AML-193 (cell line): ENCODE results near the gene DTNB.

Experiments used
- DNase-seq, 2 experiments: peaks; one replicate each; lab custom pipeline; 2025; lab: John Stamatoyannopoulos, UW

The DTNB gene

GRCh38 chr2:25341011-25341727 is 332.2 kb downstream of the DTNB start:
- DNase-seq = no peak

DNA sequence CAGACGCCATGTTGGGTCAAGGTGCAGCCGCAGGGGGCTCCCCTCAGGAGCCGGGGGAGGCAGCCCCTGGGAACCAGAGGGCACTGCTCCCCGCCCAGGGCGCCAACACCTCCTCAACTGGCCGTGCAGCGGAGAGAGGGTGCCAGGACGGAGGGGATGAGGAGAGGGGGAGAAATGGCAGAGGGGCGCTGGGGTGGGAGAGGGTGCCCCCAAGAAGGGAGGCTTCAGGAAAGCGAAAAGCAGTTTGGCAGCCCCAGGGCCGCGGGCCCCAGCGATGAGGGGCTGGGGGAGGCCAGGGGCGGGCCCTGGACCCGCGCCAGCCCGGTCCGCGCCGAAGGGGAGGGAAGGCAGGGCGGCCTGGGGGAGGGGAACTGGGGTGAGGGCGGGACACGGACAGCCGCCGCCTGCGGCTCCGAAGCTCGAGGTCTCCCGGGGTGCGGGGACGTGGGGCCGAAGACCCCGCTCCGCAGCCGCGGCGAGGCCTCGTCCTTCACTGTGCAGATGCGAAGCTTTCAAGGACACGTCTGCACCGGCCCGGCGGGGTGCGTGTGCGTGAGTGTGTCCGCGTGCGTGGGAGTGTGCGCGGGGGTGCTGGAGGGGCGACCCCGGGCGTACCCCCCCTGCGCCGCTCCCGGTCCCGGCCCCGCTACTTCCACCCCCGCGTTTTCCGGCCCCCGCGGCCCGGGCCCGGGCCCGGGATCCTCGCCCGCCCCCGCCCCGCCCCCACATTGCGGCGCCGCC is 333.0 kb downstream of the DTNB start:
- DNase-seq = no peak

DNA sequence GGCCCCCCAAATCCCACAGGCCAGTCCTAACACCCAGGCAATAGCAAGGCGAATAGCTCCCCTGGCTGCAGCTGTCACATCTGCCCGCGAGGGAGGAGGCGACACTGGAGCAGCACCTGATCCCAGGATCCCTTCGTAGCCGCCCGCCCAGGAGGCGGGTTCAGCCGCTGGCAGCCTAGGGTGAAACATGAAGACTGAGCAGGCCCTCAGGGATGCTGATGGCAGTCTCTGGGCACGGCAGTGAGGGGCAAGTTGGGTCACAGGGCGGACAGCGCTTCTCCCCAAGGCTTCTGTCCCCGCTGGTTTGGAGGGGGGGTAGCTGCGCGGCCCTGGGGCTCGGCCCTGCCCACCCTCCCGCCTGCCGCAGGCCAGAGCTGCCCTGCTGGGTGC is 333.6 kb downstream of the DTNB start:
- no peak for DNase-seq

- no peak for DNase-seq
Observed at GRCh38 chr2:25339211-25339674, 334.1 kb downstream of the DTNB start.

GRCh38 chr2:25338401-25338800 is 335.0 kb downstream of the DTNB start:
- DNase-seq = no peak

DNA sequence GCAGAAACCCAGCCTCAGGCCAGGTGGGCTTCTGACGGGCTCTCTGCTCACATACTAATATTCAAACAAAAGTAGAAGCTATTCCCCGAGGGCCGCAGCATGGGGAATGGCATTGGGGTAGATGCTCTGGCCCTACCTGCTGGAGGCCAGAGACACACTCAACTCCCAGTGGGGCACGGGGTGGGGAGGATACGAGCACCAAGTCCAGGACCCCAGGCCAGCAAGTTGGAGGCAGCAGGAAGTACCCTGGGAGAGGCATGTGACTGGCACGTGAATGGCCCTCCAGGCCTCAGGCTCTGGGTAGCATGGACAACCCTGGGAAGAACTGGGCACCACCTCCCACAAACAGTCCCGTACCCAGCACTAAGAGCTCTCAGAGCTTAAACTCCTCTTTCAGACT is 335.5 kb downstream of the DTNB start:
- DNase-seq = no peak

- no peak for DNase-seq
Observed at GRCh38 chr2:25337276-25337675, 336.1 kb downstream of the DTNB start.

- no peak for DNase-seq
Observed at GRCh38 chr2:25336383-25336841, 337.0 kb downstream of the DTNB start.

- no peak for DNase-seq
Observed at GRCh38 chr2:25335971-25336370, 337.4 kb downstream of the DTNB start.

GRCh38 chr2:25335204-25335603 is 338.2 kb downstream of the DTNB start:
- no peak for DNase-seq

- DNase-seq = no peak
Observed at GRCh38 chr2:25334482-25334881, 338.9 kb downstream of the DTNB start.

DNA sequence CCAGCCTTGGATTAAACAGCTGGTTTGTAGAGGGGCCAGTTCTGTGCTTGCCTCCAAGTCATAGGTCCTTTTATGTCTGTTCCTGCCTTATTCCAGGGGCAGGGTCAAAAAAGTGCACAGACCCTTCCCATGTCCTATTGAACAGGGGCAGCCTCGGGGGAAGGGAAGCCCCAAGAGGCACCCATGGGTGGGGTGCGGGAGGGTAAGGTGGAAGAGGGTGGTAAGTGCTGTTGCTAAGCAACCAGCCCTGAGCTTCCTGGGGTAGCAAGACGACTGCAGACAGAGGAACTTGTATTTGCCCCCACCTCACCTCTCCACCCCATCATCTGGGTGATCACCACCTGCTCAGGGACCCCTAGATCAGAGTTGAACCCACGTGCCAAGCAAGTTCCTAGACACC is 339.4 kb downstream of the DTNB start:
- DNase-seq = no peak

GRCh38 chr2:25332571-25332970 is 340.8 kb downstream of the DTNB start:
- DNase-seq = no peak

GRCh38 chr2:25331686-25332365 is 341.6 kb downstream of the DTNB start:
- no peak for DNase-seq

DNA sequence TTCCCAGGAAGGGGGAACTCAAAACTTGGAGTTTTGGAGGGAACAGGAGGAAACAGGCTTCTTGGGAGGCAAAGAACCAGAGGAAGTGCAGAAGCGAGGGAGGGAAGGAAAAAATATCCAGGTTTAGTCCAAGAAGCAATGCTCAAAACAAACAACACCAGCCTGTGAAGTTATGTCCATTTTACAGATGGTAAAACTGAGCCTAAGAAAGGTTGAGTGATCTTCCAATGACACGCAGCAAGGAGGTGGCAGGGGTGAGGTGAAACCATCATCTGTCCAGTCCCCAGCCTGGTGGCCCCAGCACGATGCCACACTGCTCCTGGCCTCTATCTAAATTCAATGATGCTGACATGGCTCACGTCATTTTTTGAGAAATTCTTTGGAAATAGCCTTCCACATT is 342.4 kb downstream of the DTNB start:
- no peak for DNase-seq

DNA sequence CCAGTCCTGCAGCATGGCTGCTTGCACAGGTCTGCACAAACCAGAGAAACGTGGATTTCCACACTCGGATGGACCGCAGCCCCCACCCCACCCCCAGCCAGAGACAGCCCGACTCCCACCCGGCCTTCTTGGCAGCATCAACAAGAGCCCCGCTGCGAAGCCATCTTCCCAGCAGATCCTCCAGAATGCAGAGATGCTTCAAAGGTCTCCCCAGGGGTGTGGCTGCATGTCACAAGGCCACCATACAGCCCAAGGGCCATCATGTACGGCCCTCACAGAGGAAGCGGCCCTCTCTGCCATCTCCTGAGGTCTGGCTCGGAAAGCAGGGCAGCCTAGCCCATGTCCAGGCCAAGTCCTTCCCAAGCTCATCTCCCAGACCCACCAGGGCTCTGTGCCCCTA is 343.1 kb downstream of the DTNB start:
- DNase-seq = no peak

DNA sequence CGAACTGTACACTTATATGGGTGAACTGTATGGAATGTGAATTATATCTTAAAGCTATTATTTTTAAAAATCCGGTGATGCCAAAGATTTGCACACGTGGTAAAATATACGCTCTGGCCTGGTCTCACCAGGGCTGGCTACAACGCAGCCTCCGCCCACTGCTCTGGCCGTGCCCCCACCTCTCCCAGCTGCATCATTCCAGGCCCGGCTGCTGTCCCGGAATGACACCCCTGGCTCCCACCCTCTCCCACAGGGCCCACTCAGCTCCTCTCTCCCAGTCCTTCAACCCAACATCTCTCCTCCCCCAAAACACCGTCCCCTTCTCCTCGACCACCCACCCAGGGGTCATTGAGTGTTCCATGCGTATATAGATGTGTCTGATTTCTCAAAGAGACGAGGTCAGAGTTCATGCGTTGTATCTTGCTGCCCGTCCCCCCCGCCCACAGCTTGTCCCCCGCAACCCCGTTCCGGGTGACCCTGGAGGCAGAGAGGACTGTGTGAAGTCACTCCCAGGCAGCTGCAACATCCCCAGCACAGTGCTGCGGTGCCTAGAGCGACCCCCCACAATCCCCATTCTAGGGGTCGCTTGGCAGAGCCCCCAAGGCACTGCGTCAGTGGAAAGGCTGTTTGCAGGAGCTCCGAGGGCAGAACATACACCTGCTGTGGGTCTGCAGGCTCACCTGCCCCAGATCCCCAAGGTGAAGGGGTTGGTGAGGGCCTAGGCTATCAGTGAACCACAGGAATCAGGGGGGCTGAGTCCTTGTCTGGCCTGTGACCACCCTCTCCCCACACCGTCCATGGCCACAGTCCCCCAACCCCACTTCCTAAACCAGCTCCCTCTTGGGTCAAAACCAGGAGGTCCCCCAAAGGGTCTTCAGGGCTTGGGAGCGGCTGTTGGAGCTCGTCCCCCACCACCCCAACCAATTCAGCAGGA is 345.0 kb downstream of the DTNB start:
- no peak for DNase-seq
